ENCODE data around the gene ITPRIPL2.

DNA sequence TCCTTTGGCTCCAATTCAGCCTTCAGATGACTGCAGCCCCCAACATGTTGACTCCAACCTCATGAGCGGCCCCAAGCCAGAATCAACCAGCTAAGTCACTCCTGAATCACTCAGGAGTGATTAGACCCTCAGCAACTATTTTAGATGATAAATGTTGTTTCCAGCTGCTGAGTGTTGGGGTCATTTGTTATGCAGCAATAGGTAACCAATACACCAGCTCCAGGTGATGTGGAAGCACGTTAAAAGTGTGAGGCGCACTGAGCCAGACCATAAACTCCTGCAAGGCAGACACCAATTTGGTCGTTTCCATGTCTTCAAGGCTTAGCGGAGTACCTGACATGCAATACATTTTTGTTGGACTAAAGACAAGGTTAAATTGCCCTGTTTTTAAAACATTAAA, 28.9 kb upstream of the ITPRIPL2 start:
- TF ChIP-seq CTCF (IDR thresholded peaks at IDR 0.05) = no peak
- TF ChIP-seq POLR2A (IDR thresholded peaks at IDR 0.05) = no peak
